Measurements from ENCODE around the gene TLN1.

DNA sequence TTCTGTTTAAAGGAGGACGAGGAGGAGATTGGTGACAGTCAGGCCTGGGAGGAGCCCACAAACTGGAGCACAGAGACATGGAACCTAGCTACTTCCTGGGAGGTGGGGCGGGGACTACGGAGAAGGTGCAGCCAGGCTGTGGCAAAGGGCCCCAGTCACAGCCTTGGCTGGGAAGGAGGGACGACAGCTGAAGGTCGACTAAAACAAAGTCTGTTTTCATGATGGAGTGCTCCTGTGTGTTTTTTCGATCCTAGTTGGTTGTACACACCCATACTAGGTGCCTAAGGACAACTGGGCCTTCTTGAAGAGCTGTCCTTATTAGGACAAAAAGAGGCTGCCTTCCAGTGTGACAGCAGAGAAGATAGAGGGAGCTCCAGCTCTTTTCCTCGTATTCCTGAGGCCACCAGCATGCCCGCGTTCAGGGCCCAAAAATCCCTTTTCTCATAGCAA is 71.0 kb downstream of the TLN1 start:
- TF ChIP-seq, protein P1, sequence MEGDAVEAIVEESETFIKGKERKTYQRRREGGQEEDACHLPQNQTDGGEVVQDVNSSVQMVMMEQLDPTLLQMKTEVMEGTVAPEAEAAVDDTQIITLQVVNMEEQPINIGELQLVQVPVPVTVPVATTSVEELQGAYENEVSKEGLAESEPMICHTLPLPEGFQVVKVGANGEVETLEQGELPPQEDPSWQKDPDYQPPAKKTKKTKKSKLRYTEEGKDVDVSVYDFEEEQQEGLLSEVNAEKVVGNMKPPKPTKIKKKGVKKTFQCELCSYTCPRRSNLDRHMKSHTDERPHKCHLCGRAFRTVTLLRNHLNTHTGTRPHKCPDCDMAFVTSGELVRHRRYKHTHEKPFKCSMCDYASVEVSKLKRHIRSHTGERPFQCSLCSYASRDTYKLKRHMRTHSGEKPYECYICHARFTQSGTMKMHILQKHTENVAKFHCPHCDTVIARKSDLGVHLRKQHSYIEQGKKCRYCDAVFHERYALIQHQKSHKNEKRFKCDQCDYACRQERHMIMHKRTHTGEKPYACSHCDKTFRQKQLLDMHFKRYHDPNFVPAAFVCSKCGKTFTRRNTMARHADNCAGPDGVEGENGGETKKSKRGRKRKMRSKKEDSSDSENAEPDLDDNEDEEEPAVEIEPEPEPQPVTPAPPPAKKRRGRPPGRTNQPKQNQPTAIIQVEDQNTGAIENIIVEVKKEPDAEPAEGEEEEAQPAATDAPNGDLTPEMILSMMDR (IDR thresholded peaks at IDR 0.05): no peak
- TF ChIP-seq POLR2A (IDR thresholded peaks at IDR 0.05): no peak
